GM21825 (cell line): Measurements from ENCODE around the gene TOMM7.
"Not testable (repeated sequence)": the region's sequence is repeated elsewhere in the genome, so short reads cannot be mapped to it uniquely, and the experiment has no call there.

Experiments used
- ATAC-seq: cut with Tn5 transposase; IDR thresholded peaks from one replicate; pipeline ENCODE4 v1.9.1; 2021; ENCODE audit warnings: mild to moderate bottlenecking, moderate library complexity; ENCODE audit not compliant: unreplicated experiment

TOMM7 gene

GRCh38 chr7:22854158-22855048 lies 31.8 kb upstream of the TOMM7 start:
- peak; percentile 88 for ATAC-seq

GRCh38 chr7:22853674-22854157 lies 31.1 kb upstream of the TOMM7 start:
- ATAC-seq: peak; percentile 15

GRCh38 chr7:22853138-22853537 lies 30.5 kb upstream of the TOMM7 start:
- ATAC-seq: no peak

GRCh38 chr7:22851145-22851544 lies 28.5 kb upstream of the TOMM7 start:
- ATAC-seq: no peak

GRCh38 chr7:22850394-22850793 lies 27.7 kb upstream of the TOMM7 start:
- not testable (repeated sequence) for ATAC-seq

GRCh38 chr7:22849662-22850061 lies 27.0 kb upstream of the TOMM7 start:
- ATAC-seq: no peak

- no peak for ATAC-seq
Measured at GRCh38 chr7:22849172-22849571, 26.5 kb upstream of the TOMM7 start.

GRCh38 chr7:22846961-22847360 lies 24.3 kb upstream of the TOMM7 start:
- ATAC-seq: no peak

GRCh38 chr7:22845221-22845834 lies 22.7 kb upstream of the TOMM7 start:
- no peak for ATAC-seq

- ATAC-seq: no peak
Measured at GRCh38 chr7:22843681-22844309, 21.1 kb upstream of the TOMM7 start.

- ATAC-seq: no peak
Measured at GRCh38 chr7:22842973-22843372, 20.3 kb upstream of the TOMM7 start.

- ATAC-seq: no peak
Measured at GRCh38 chr7:22842383-22842941, 19.8 kb upstream of the TOMM7 start.

- ATAC-seq: no peak
Measured at GRCh38 chr7:22841954-22842353, 19.3 kb upstream of the TOMM7 start.

- ATAC-seq: no peak
Measured at GRCh38 chr7:22837308-22837707, 14.7 kb upstream of the TOMM7 start.

- not testable (repeated sequence) for ATAC-seq
Measured at GRCh38 chr7:22836506-22836905, 13.9 kb upstream of the TOMM7 start.

- no peak for ATAC-seq
Measured at GRCh38 chr7:22833957-22834356, 11.3 kb upstream of the TOMM7 start.

GRCh38 chr7:22833113-22833855 lies 10.6 kb upstream of the TOMM7 start:
- no peak for ATAC-seq

GRCh38 chr7:22832401-22832800 lies 9.8 kb upstream of the TOMM7 start:
- ATAC-seq: no peak

GRCh38 chr7:22831602-22832305 lies 9.1 kb upstream of the TOMM7 start:
- ATAC-seq: no peak

- ATAC-seq: no peak
Measured at GRCh38 chr7:22827563-22827962, 4.9 kb upstream of the TOMM7 start.
